H9 (cell line): Measurements from ENCODE around the gene LRP1B. TPM values are rescaled to one million over a fixed set of nuclear protein-coding genes. Genes with fewer than 3 reads are reported as not detected.

Experiments
- DNase-seq: peaks from one replicate; pipeline ENCODE4 v3.0.0-alpha.2; 2017
- H2AFZ ChIP-seq: one replicate; pipeline ENCODE4 v1.6.1; 2013; ENCODE audit warnings: mild to moderate bottlenecking, low read length, control low read depth, moderate library complexity
- H2AK5ac ChIP-seq: 2 replicates; pipeline ENCODE4 v1.6.1; 2013; ENCODE audit warnings: low read length, control low read depth, mixed read lengths; ENCODE audit not compliant: insufficient read length
- H2BK120ac ChIP-seq: one replicate; pipeline ENCODE4 v1.6.1; 2013; ENCODE audit warnings: low read depth, mild to moderate bottlenecking, low read length, control low read depth, inconsistent platforms; ENCODE audit not compliant: poor library complexity, severe bottlenecking
- H2BK12ac ChIP-seq: 2 replicates; pipeline ENCODE4 v1.6.1; 2013; ENCODE audit warnings: low read length, control low read depth, mixed read lengths, low read depth; ENCODE audit not compliant: insufficient read length
- H2BK15ac ChIP-seq: 2 replicates; pipeline ENCODE4 v1.6.1; 2013; ENCODE audit warnings: low read depth, low read length, control low read depth
- H2BK20ac ChIP-seq: one replicate; pipeline ENCODE4 v1.6.1; 2013; ENCODE audit warnings: low read depth, mild to moderate bottlenecking, low read length, control low read depth, inconsistent platforms; ENCODE audit not compliant: poor library complexity, severe bottlenecking
- H2BK5ac ChIP-seq: 2 replicates; pipeline ENCODE4 v1.6.1; 2013; ENCODE audit warnings: low read length, control low read depth, mixed read lengths; ENCODE audit not compliant: insufficient read length
- H3K14ac ChIP-seq: 2 replicates; pipeline ENCODE4 v1.6.1; 2013; ENCODE audit warnings: low read length, control low read depth; ENCODE audit not compliant: insufficient read depth
- H3K18ac ChIP-seq: 2 replicates; pipeline ENCODE4 v1.6.1; 2013; ENCODE audit warnings: low read depth, mild to moderate bottlenecking, mixed read lengths, low read length, control low read depth; ENCODE audit not compliant: insufficient read length
- H3K23ac ChIP-seq: 2 replicates; pipeline ENCODE4 v1.6.1; 2013; ENCODE audit warnings: low read length, control low read depth, mixed read lengths, low read depth; ENCODE audit not compliant: insufficient read length
- H3K23me2 ChIP-seq: 2 replicates; pipeline ENCODE4 v1.6.1; 2013; ENCODE audit warnings: low read depth, mild to moderate bottlenecking, mixed read lengths, low read length, control low read depth; ENCODE audit not compliant: insufficient read length, poor library complexity, severe bottlenecking
- H3K27ac ChIP-seq: 2 replicates; pipeline ENCODE4 v1.5.1; 2013; ENCODE audit warnings: low read length, control low read depth, mixed read lengths, low read depth; ENCODE audit not compliant: insufficient read length
- H3K27me3 ChIP-seq: 2 replicates; pipeline ENCODE4 v1.6.1; 2013; ENCODE audit warnings: low read length, control low read depth, inconsistent platforms; ENCODE audit not compliant: insufficient read depth
- H3K4ac ChIP-seq: 2 replicates; pipeline ENCODE4 v1.6.1; 2013; ENCODE audit warnings: low read depth, mild to moderate bottlenecking, control low read depth, inconsistent platforms, low read length, moderate library complexity
- H3K4me1 ChIP-seq: 2 replicates; pipeline ENCODE4 v1.6.1; 2013; ENCODE audit warnings: low read length, control low read depth, inconsistent platforms; ENCODE audit not compliant: insufficient read depth
- H3K4me2 ChIP-seq: 2 replicates; pipeline ENCODE4 v1.6.1; 2013; ENCODE audit warnings: low read length, control low read depth, mixed read lengths; ENCODE audit not compliant: insufficient read length, insufficient read depth
- H3K56ac ChIP-seq: 2 replicates; pipeline ENCODE4 v1.6.1; 2013; ENCODE audit warnings: low read depth, mild to moderate bottlenecking, mixed read lengths, low read length, control low read depth; ENCODE audit not compliant: insufficient read length
- H3K79me1 ChIP-seq: 2 replicates; pipeline ENCODE4 v1.6.1; 2013; ENCODE audit warnings: low read depth, mild to moderate bottlenecking, moderate library complexity, low read length, control low read depth, inconsistent platforms; ENCODE audit not compliant: insufficient read depth, poor library complexity, severe bottlenecking
- H3K79me2 ChIP-seq: 2 replicates; pipeline ENCODE4 v1.6.1; 2013; ENCODE audit warnings: low read length, control low read depth, inconsistent platforms; ENCODE audit not compliant: insufficient read depth
- H3K9ac ChIP-seq: 2 replicates; pipeline ENCODE4 v1.6.1; 2013; ENCODE audit warnings: low read length, control low read depth, mixed read lengths; ENCODE audit not compliant: insufficient read length; ENCODE audit errors: extremely low read depth
- H3K9me3 ChIP-seq: one replicate; pipeline ENCODE4 v1.6.1; 2013; ENCODE audit warnings: low read depth, low read length, inconsistent platforms; ENCODE audit not compliant: control insufficient read depth
- H3T11ph ChIP-seq: one replicate; pipeline ENCODE4 v1.6.1; 2013; ENCODE audit warnings: mild to moderate bottlenecking, low read length, control low read depth, inconsistent platforms
- H4K20me1 ChIP-seq: one replicate; pipeline ENCODE4 v1.6.1; 2013; ENCODE audit not compliant: control insufficient read depth, insufficient read length, insufficient read depth
- H4K5ac ChIP-seq: 2 replicates; pipeline ENCODE4 v1.6.1; 2013; ENCODE audit warnings: low read depth, mild to moderate bottlenecking, mixed read lengths, low read length, control low read depth; ENCODE audit not compliant: insufficient read length
- H4K8ac ChIP-seq: replicated peaks from 2 replicates; pipeline ENCODE4 v1.6.1; 2013; ENCODE audit warnings: low read length, control low read depth, mixed read lengths, low read depth; ENCODE audit not compliant: insufficient read length
- H4K91ac ChIP-seq: 2 replicates; pipeline ENCODE4 v1.6.1; 2013; ENCODE audit warnings: low read depth, mild to moderate bottlenecking, moderate library complexity, mixed read lengths, low read length, control low read depth; ENCODE audit not compliant: insufficient read length
- H3K27ac Mint-ChIP-seq, 3 experiments: 2 replicates in 2 of 3; 3 replicates in 1 of 3; pipeline ENCODE4 v1.8.0; 2020 to 2021; ENCODE audit warnings: mixed read lengths in 3 of 3, mild to moderate bottlenecking in 1 of 3, moderate library complexity in 1 of 3
- H3K27me3 Mint-ChIP-seq: 2 replicates; pipeline ENCODE4 v1.8.0; 2021; ENCODE audit warnings: low read depth, mild to moderate bottlenecking, moderate library complexity, mixed read lengths
- H3K36me3 Mint-ChIP-seq, 3 experiments: 2 replicates in 2 of 3; 3 replicates in 1 of 3; pipeline ENCODE4 v1.8.0; 2020 to 2021; ENCODE audit warnings: low read depth in 3 of 3, mixed read lengths in 3 of 3; ENCODE audit not compliant: insufficient read depth in 1 of 3
- H3K4me1 Mint-ChIP-seq, 2 experiments: 2 replicates each; pipeline ENCODE4 v1.8.0; 2020; ENCODE audit warnings: mixed read lengths in 2 of 2
- H3K4me3 Mint-ChIP-seq, 2 experiments: 2 replicates in 1 of 2; 3 replicates in 1 of 2; pipeline ENCODE4 v1.8.0; 2020 to 2021; ENCODE audit warnings: mild to moderate bottlenecking in 2 of 2, mixed read lengths in 2 of 2, moderate library complexity in 1 of 2
- H3K9me3 Mint-ChIP-seq, 2 experiments: 2 replicates in 1 of 2; 3 replicates in 1 of 2; pipeline ENCODE4 v1.8.0; 2020; ENCODE audit warnings: mild to moderate bottlenecking in 2 of 2, mixed read lengths in 2 of 2, moderate library complexity in 1 of 2
- WGBS: extraction: QIAGEN DNeasy Blood & Tissue Kit; methylation state at CpG from one replicate; pipeline ENCODE4 v1.1.7; 2013; ENCODE audit warnings: missing lambda C conversion rate, low lambda C conversion rate, mixed read lengths; ENCODE audit not compliant: insufficient read length; ENCODE audit errors: extremely low coverage; 5-methylcytosine and 5-hydroxymethylcytosine counted together
- total RNA-seq: library from RNA; stranded (reverse); gene quantifications from 2 replicates; pipeline ENCODE4 v1.2.1, GENCODE V29; 2021
- TF ChIP-seq, protein P1 (sequence below): fragments of 200-600 bp; sonication (generic); conservative IDR thresholded peaks from 3 replicates; pipeline ENCODE4 v1.8.0; 2021; ENCODE audit warnings: antibody characterized with exemption, mild to moderate bottlenecking

LRP1B gene
- total RNA-seq, 1 experiment from 2014 or later = not detected

DNA sequence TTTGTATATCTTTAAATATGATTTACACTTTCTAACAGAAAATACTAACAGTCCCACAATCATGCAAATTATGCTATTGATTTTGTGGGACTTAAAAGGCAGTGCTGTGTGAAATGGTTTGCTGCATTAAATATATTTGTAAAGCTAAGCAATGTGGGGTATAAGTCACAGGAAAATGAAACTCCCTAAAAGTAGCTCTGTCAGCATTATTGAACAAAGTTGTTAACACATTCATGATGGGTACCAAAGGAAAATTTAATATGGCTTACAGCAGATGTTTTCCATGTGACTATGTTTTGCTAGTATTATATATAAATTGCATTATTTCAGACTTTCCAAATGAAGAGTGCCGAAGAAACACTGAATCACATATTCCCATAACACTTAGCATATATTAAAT is 1450.0 kb downstream of the LRP1B start:
- Histone ChIP-seq H3K9me3 (no peaks in the 10 kb centered on the region), H3K9ac (no peak overlapping the region), H3K18ac (no peak overlapping the region), H3K14ac (no peak overlapping the region), H2BK20ac (no peak overlapping the region), H2BK15ac (no peak overlapping the region), H4K91ac (no peak overlapping the region), H2BK120ac (no peak overlapping the region), H4K5ac (no peak overlapping the region), H3K79me2 (no peaks in the 10 kb centered on the region), H3K56ac (no peak overlapping the region), H3K27me3 (no peaks in the 10 kb centered on the region), H2BK12ac (no peak overlapping the region), H4K20me1 (no peaks in the 10 kb centered on the region), H3K27ac (no peak overlapping the region), H3K23me2 (no peaks in the 10 kb centered on the region), H2AK5ac (no peak overlapping the region), H3K23ac (no peak overlapping the region), H3K4ac (no peak overlapping the region), H3K4me1 (no peaks in the 10 kb centered on the region), H2BK5ac (no peak overlapping the region), H3K4me2 (no peak overlapping the region), H3K79me1 (no peaks in the 10 kb centered on the region), H2AFZ (no peak overlapping the region), H4K8ac (no peak overlapping the region), H3T11ph (no peak overlapping the region)
- Mint-ChIP-seq H3K27me3 (no peaks in the 10 kb centered on the region), H3K4me1 (peaks cover 3 to 5% of the 10 kb centered on the region in 2 experiments; a peak in 3 of 4 replicates), H3K9me3 (no peaks in the 10 kb centered on the region), H3K4me3 (no peak overlapping the region), H3K36me3 (no peaks in the 10 kb centered on the region), H3K27ac (no peak overlapping the region)
- WGBS = no CpG with 5 or more reads among the region's 1 CpG
- DNase-seq = no peak
- TF ChIP-seq, protein P1, sequence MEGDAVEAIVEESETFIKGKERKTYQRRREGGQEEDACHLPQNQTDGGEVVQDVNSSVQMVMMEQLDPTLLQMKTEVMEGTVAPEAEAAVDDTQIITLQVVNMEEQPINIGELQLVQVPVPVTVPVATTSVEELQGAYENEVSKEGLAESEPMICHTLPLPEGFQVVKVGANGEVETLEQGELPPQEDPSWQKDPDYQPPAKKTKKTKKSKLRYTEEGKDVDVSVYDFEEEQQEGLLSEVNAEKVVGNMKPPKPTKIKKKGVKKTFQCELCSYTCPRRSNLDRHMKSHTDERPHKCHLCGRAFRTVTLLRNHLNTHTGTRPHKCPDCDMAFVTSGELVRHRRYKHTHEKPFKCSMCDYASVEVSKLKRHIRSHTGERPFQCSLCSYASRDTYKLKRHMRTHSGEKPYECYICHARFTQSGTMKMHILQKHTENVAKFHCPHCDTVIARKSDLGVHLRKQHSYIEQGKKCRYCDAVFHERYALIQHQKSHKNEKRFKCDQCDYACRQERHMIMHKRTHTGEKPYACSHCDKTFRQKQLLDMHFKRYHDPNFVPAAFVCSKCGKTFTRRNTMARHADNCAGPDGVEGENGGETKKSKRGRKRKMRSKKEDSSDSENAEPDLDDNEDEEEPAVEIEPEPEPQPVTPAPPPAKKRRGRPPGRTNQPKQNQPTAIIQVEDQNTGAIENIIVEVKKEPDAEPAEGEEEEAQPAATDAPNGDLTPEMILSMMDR = no peak
